Neuron (in vitro differentiated cells): Measurements from ENCODE around the gene CD2BP2.

Experiments used
- H2AFZ ChIP-seq: one replicate; pipeline ENCODE4 v1.6.1; 2013; ENCODE audit warnings: low read depth, mild to moderate bottlenecking, inconsistent platforms, low read length, moderate library complexity
- H3K27me3 ChIP-seq: one replicate; pipeline ENCODE4 v1.6.1; 2013; ENCODE audit warnings: low read length; ENCODE audit not compliant: insufficient read depth
- H3K36me3 ChIP-seq: one replicate; pipeline ENCODE4 v1.6.1; 2013; ENCODE audit warnings: low read length; ENCODE audit not compliant: insufficient read depth
- H3K4me1 ChIP-seq: one replicate; pipeline ENCODE4 v1.6.1; 2013; ENCODE audit warnings: low read length; ENCODE audit not compliant: insufficient read depth
- H3K4me3 ChIP-seq: 2 replicates; pipeline ENCODE4 v1.5.1; 2013; ENCODE audit warnings: mild to moderate bottlenecking, low read length, moderate library complexity
- H3K9me3 ChIP-seq: one replicate; pipeline ENCODE4 v1.6.1; 2013; ENCODE audit warnings: low read length

The CD2BP2 gene

DNA sequence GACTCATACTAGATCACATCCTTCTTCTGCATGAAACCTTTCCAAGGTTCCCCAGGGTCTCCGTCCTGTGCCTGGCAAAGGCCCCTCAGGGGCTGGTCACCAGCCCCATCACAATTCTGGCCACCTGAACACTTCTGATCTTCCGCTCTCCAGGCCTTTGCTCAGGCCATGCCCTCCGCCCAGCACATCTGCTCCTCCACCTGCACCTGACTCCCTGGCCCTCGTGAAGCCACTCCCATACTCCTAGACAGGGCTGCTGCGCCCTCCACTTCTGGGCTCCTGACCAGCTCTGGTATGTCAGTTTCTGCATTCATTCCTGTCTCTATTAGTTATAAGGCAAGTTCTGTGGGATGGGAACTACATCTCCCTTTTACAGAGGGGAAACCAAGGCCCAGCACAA, 17.6 kb upstream of the CD2BP2 start:
- H3K36me3 ChIP-seq = no peaks in the 10 kb centered on the region
- H3K9me3 ChIP-seq = no peaks in the 10 kb centered on the region
- no peaks in the 10 kb centered on the region for H3K27me3 ChIP-seq
- no peak overlapping the region for H3K4me3 ChIP-seq
- no peak overlapping the region for H2AFZ ChIP-seq
- peaks cover 29% of the 10 kb centered on the region for H3K4me1 ChIP-seq

DNA sequence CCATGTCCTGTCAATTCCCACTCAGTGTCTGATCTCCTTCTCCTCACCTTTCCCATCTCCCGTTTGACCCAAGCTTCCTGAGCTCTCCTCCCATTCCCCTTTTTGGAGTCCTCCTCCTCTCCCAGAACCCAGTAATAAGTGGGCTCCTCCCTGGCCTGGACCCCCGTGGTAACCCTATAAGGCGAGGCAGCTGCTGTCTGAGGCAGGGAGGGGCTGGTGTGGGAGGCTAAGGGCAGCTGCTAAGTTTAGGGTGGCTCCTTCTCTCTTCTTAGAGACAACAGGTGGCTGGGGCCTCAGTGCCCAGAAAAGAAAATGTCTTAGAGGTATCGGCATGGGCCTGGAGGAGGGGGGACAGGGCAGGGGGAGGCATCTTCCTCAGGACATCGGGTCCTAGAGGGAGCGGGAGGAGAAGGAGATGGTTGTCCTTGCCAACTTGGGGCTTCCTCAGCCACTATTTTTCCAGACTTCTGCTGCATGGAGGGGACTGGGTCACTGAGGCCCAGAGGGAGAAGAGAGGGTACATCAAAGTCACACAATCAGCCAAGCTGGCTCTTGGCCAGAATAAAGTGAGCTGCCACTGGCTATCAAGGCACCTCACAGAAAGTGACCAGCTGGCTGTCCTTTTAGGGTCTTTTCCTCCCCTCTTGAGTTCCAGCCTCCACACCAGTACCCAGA, 17.1 kb upstream of the CD2BP2 start:
- Histone ChIP-seq H3K9me3 (no peaks in the 10 kb centered on the region), H2AFZ (no peak overlapping the region), H3K4me3 (no peak overlapping the region), H3K4me1 (peaks cover 32% of the 10 kb centered on the region), H3K27me3 (no peaks in the 10 kb centered on the region), H3K36me3 (peaks cover 3% of the 10 kb centered on the region)

DNA sequence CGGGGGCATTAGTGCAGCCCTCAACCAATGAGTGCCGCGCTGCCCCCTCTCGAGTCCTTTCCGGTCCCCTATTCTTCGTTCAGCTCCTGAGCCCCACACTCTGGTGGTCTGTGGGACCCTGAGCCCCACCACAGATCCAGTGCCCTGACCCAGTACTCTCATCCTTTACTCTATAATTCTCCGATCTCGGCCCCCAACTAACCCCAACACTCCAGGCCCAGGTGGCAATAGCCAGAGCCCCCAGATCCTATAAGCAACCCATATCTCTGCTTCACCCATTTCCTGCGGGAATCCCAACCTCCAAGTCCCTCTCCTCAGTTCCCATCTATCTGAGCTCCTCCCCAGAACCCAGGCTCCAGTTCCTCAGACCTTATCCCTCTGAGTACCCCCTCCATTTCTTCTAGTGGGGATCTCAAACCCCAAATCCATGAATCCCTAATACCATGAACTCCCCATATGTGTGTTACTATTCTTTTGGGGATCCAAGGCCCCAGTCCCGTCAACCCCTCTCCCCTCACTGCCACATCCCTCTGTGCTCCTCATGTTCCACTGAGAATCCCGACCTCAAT, 16.2 kb upstream of the CD2BP2 start:
- Histone ChIP-seq H2AFZ (no peak overlapping the region), H3K9me3 (no peaks in the 10 kb centered on the region), H3K36me3 (peaks cover 3% of the 10 kb centered on the region), H3K4me1 (peaks cover 30% of the 10 kb centered on the region), H3K27me3 (no peaks in the 10 kb centered on the region), H3K4me3 (peak overlapping the region; percentile 42)

DNA sequence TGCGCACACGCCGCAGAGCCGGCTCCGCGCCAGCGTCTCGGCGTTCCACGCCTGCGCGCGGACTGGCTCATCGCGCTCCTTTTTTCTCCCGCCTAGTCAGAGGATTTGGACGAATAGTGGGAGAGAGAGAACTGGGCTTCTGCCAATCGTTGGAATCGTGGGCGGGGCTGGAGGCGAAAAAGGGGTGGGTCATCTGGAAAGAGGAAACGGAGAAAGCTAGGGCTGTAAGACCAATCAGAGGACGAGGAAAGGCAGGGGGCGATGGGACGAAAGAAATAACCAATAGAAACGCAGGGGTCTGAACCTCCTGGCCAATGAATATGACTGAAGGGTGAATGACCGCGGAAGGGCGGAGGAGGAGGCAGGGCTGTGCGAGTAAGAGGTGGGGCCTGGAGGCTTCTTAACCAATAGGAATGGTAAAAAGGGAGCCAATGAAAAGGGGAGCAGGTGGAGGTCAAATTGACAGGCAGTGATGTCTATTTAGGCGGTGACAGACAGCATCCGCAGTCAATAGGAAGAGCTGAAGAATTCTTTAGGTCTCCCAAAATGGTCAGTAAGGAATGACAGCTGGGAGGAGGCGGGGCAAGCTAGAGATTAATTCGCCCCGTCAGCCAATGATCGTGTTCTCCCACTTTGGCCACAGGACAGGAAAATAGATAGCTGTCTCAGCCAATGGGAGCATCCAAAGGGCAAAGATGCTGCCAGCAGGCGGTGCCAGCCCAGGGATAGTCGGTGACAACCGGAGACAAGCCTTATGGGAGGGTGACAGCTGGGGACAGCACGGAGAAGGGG, 15.5 kb upstream of the CD2BP2 start, which contains the start of gene TBC1D10B:
Gene TBC1D10B (minus strand): TSS at position 39 of the 792 bp plus-strand sequence. CDS start 311 bp downstream, outside the sequence.
- Histone ChIP-seq H3K4me1 (peaks cover 30% of the 10 kb centered on the region), H3K9me3 (no peaks in the 10 kb centered on the region), H3K27me3 (no peaks in the 10 kb centered on the region), H3K4me3 (peak within 1 kb of the TSS; percentile 56), H3K36me3 (peaks cover 6% of the 10 kb centered on the region), H2AFZ (peak within 1 kb of the TSS; percentile 18)

DNA sequence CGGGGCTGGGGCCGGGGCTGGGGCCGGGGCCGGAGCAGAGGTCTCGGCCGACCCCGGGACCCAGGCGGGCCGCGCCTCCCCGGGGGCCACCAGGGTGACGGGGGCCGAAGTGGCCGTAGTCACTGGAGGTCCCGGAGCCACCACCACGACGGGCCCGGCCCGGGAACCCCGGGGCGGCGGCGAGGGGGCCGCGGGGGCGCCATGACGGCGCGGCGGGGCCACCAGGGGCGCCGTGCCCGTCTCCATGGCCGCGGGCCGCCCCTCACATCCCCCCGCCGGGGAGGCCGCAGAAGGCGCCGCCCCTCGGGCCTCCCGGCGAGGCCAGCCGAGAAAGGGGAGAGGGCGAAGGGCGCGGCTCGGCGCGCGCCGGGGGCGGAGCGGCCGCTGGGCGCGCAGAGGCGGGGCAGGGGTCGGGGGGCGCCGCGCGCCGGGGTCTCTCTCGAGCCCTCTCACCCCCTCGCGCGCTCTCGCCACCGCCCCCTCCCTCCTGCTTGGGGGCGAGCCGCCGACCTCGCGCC, 14.9 kb upstream of the CD2BP2 start:
- H2AFZ ChIP-seq = peak overlapping the region; percentile 18
- peak overlapping the region; percentile 56 for H3K4me3 ChIP-seq
- H3K4me1 ChIP-seq = peaks cover 30% of the 10 kb centered on the region
- H3K36me3 ChIP-seq = peaks cover 9% of the 10 kb centered on the region
- H3K9me3 ChIP-seq = no peaks in the 10 kb centered on the region
- no peaks in the 10 kb centered on the region for H3K27me3 ChIP-seq

DNA sequence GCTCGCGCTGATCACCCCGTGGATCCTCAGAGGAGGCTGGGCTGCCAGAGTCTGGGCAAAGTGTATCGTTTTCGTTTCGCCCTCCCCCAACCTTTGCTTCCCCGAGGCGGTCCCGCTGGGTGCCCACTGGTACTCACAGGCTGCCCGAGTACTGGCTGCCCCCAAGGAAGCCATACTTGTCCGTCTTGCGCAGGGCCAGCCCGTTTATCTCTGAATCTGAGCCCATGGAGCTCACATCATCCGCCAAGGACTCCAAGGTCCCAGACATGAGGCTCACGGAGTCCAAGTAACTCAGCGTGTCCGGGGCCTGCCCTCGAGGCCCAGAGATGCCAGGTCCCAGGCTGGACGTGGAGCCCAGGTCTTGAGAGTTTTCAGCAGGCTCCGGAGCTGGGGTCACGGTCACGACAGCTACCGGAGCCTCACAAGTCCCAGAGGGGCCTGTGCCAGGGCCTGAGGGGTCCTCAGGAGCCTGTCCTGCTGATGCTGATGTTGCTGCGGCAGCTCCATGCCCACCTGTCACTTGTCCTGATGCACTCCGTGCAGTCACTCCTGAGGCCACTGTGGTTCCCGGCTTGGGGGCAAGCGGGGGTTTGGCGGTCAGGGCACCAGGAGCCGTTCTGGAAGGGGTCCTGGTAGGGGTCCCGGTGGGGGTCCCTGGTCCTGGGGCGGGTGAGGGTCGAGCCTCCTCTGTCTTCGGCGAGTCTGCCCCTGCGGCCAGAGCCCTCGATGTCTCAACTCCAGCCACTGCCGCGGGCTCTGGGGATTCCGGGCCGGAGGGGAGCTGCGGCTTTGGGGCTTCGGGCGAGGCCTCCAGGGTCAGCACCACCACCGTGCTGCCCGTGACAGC, 14.2 kb upstream of the CD2BP2 start:
- H3K27me3 ChIP-seq = no peaks in the 10 kb centered on the region
- peaks cover 30% of the 10 kb centered on the region for H3K4me1 ChIP-seq
- no peaks in the 10 kb centered on the region for H3K9me3 ChIP-seq
- peak overlapping the region; percentile 18 for H2AFZ ChIP-seq
- H3K36me3 ChIP-seq = peaks cover 9% of the 10 kb centered on the region
- H3K4me3 ChIP-seq = peak overlapping the region; percentile 56

DNA sequence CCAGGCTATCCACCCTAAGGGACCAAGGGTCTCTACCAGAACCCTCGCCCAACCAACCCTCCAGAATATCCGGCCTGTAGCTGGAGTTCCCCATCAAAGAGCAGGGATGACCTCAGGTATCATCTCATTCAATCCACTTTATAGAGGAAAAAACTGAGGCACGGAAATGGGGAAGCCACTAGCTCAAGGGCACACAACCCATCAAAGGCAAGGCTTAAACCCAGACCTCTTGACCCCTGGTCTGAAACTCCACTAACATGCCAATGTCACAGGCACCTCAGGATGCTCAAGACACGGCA, 13.6 kb upstream of the CD2BP2 start:
- Histone ChIP-seq H3K9me3 (no peaks in the 10 kb centered on the region), H3K27me3 (no peaks in the 10 kb centered on the region), H2AFZ (no peak overlapping the region), H3K4me1 (peaks cover 30% of the 10 kb centered on the region), H3K36me3 (peaks cover 9% of the 10 kb centered on the region), H3K4me3 (peak overlapping the region; percentile 56)

DNA sequence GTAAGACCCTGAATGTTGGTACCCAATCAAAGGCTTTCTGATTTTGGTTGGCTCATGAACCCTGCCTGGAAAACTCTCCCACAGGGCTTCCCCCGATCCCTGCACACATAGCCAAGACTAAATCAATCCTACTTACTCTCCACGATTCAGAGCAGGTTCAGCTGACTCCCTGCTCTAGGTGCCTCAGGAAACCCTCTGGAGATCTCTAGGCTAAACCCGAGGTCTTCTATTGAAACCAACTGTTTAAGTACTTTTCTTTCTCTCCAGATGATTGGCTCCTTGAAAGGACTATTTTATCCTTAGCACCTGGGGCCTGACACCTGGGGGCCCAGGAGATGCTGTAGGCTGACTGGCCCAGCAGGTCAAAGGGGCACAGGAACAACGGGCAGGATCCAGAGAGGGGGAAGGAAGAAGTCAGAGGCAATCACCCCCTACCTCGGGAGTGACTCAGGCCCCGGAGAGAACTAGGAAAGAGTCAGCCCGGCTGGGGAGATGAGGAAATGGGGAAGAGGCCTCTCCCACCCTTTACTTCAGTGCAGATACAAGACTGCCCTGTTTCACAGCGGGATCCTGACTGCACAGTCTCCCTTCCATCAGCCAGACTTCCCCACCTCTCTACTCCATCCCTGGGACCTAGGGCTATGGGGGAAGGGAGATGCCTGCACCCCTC, 13.1 kb upstream of the CD2BP2 start:
- Histone ChIP-seq H3K27me3 (no peaks in the 10 kb centered on the region), H3K4me1 (peaks cover 30% of the 10 kb centered on the region), H2AFZ (no peak overlapping the region), H3K4me3 (peak overlapping the region; percentile 56), H3K36me3 (peaks cover 9% of the 10 kb centered on the region), H3K9me3 (no peaks in the 10 kb centered on the region)

DNA sequence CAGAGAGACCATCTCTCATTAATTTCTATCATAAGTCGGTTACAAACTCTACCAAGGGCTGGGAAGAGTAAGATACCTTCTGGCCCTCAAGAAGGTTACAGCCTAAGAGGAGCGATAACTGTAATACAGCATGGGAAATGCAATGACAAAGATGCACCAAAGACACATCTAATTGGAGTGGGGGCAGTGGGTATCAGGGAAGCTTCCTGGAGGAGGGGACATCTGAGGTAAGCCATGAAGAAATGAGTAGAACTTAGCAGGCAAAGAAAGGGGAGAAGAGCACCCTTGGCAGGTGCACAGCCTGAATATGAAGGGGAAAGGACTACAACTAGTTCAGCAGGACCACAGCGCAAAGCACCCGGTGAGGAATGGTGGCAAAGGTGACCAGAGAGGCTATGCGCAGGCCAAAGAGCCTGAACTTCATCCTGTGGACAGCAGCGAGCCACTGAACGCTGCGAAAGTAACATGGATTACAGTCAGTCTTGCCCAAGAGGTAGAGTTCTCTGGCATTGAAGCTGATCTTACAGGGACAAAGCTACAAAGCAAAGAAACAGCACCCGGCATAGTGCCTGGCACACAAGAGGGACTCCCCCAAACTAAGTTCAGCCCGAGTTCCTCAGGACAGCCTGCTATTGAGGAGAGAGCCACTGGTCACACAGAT, 12.4 kb upstream of the CD2BP2 start:
- no peaks in the 10 kb centered on the region for H3K27me3 ChIP-seq
- peaks cover 30% of the 10 kb centered on the region for H3K4me1 ChIP-seq
- peak overlapping the region; percentile 56 for H3K4me3 ChIP-seq
- peaks cover 10% of the 10 kb centered on the region for H3K36me3 ChIP-seq
- no peaks in the 10 kb centered on the region for H3K9me3 ChIP-seq
- H2AFZ ChIP-seq = no peak overlapping the region

DNA sequence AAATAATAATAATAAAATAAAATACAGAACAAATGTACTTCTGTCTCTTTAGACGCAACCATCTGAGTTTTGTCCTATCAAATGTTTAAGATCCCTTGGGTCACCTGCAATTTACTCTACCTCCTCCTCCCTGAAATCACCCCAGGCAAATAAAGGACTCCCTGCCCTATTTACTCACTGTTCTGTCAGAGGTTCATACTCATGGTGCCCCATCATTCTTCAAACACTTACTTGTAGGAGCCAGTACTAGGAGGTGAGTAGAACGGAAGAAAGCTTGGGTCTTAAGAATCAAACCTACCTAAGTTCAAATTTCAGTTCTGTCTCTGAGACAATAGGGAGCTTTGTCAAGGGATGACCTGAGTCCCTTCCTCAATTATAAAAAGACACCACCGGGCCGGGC, 11.4 kb upstream of the CD2BP2 start:
- H2AFZ ChIP-seq = no peak overlapping the region
- no peaks in the 10 kb centered on the region for H3K9me3 ChIP-seq
- H3K27me3 ChIP-seq = no peaks in the 10 kb centered on the region
- no peak overlapping the region for H3K4me3 ChIP-seq
- peaks cover 26% of the 10 kb centered on the region for H3K4me1 ChIP-seq
- H3K36me3 ChIP-seq = peaks cover 14% of the 10 kb centered on the region

DNA sequence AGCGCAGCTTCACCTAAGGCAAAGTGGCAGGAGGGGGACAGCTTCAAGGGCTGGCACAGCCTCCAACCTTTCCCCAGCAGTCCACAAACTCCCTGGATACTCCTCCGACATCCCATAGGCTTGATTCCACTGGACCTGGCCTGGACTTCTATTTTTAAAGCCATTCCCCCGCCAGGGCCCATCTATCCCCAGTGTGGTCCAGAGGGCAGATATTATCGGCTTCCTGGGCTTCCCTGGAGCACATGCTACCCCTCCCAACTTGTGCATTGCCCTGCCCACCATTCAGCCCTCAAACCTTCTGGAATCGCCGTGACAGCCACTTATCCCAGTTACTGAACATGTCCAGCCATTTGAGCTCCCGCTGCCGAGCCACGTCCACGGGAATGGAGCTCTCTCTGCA, 10.1 kb upstream of the CD2BP2 start:
- H3K27me3 ChIP-seq = no peaks in the 10 kb centered on the region
- H3K4me3 ChIP-seq = no peak overlapping the region
- H3K9me3 ChIP-seq = no peaks in the 10 kb centered on the region
- peaks cover 14% of the 10 kb centered on the region for H3K36me3 ChIP-seq
- peaks cover 23% of the 10 kb centered on the region for H3K4me1 ChIP-seq
- no peak overlapping the region for H2AFZ ChIP-seq

DNA sequence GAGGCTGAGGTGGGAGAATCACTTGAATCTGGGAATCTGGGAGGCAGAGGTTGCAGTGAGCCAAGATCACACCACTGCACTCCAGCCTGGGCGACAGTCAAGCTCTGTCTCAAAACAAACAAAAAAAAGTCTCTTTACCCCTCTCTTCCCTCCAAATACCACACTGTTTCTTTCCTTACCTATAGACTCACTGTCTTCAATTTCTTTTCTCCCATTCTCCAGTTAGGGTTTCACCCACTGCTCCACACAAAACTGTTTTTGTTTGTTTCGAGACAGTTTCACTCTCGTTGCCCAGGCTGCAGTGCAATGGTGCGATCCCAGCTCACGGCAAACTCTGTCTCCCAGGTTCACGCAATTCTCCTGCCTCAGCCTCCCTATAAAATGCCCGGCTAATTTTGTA, 6.1 kb upstream of the CD2BP2 start:
- H3K4me3 ChIP-seq = no peak overlapping the region
- H3K36me3 ChIP-seq = peaks cover 36% of the 10 kb centered on the region
- H2AFZ ChIP-seq = no peak overlapping the region
- H3K27me3 ChIP-seq = no peaks in the 10 kb centered on the region
- peaks cover 5% of the 10 kb centered on the region for H3K4me1 ChIP-seq
- H3K9me3 ChIP-seq = no peaks in the 10 kb centered on the region
